Neuronal stem cell (in vitro differentiated cells): Measurements from ENCODE around the gene AGTPBP1.

Experiments used
- DNase-seq: peaks from one replicate; pipeline ENCODE4 v3.0.0-alpha.2; 2013; ENCODE audit warnings: low spot score
- H2AFZ ChIP-seq: one replicate; pipeline ENCODE4 v1.6.1; 2013; ENCODE audit warnings: mild to moderate bottlenecking, low read length, inconsistent platforms
- H2AK5ac ChIP-seq: 2 replicates; pipeline ENCODE4 v1.6.1; 2013; ENCODE audit warnings: low read depth, mild to moderate bottlenecking, inconsistent platforms, low read length, moderate library complexity, mixed read lengths
- H2BK120ac ChIP-seq: 2 replicates; pipeline ENCODE4 v1.6.1; 2013; ENCODE audit warnings: low read depth, mild to moderate bottlenecking, inconsistent platforms, low read length, moderate library complexity, mixed read lengths
- H2BK12ac ChIP-seq: one replicate; pipeline ENCODE4 v1.6.1; 2013; ENCODE audit warnings: low read length, inconsistent platforms
- H2BK15ac ChIP-seq: 2 replicates; pipeline ENCODE4 v1.6.1; 2013; ENCODE audit warnings: mild to moderate bottlenecking, low read length, inconsistent platforms, mixed read lengths
- H2BK5ac ChIP-seq: one replicate; pipeline ENCODE4 v1.6.1; 2013; ENCODE audit warnings: inconsistent platforms, mild to moderate bottlenecking, low read length, moderate library complexity
- H3K14ac ChIP-seq: one replicate; pipeline ENCODE4 v1.6.1; 2013; ENCODE audit warnings: low read length, inconsistent platforms
- H3K18ac ChIP-seq: 2 replicates; pipeline ENCODE4 v1.6.1; 2013; ENCODE audit warnings: low read length, inconsistent platforms
- H3K23ac ChIP-seq: 2 replicates; pipeline ENCODE4 v1.6.1; 2013; ENCODE audit warnings: low read depth, mild to moderate bottlenecking, mixed read lengths, low read length, inconsistent platforms; ENCODE audit not compliant: poor library complexity
- H3K27ac ChIP-seq: replicated peaks from 3 replicates; pipeline ENCODE4 v1.5.1; 2013; ENCODE audit warnings: low read length, inconsistent platforms
- H3K27me3 ChIP-seq, 3 experiments: 2 replicates each; pipeline ENCODE4 v1.6.1; 2013; ENCODE audit warnings: low read length in 3 of 3, mild to moderate bottlenecking in 2 of 3, inconsistent platforms in 1 of 3, low read depth in 1 of 3, mixed read lengths in 1 of 3, moderate library complexity in 1 of 3; ENCODE audit not compliant: control insufficient read depth in 3 of 3, insufficient read depth in 3 of 3
- H3K36me3 ChIP-seq, 2 donors: replicated peaks in 1 of 2; 2 replicates each; pipeline ENCODE4 v1.6.1; 2013; ENCODE audit warnings: low read length in 2 of 2; ENCODE audit not compliant: control insufficient read depth in 2 of 2, insufficient read depth in 2 of 2
- H3K4ac ChIP-seq: 2 replicates; pipeline ENCODE4 v1.6.1; 2013; ENCODE audit warnings: inconsistent platforms, mild to moderate bottlenecking, low read length, moderate library complexity
- H3K4me1 ChIP-seq, 2 donors: 1 replicate in 1 of 2; 2 replicates in 1 of 2; pipeline ENCODE4 v1.6.1; 2013; ENCODE audit warnings: low read length in 2 of 2, low read depth in 1 of 2; ENCODE audit not compliant: control insufficient read depth in 2 of 2, insufficient read depth in 1 of 2
- H3K4me2 ChIP-seq: one replicate; pipeline ENCODE4 v1.6.1; 2013; ENCODE audit warnings: mild to moderate bottlenecking, low read length, inconsistent platforms; ENCODE audit not compliant: insufficient read depth, poor library complexity, severe bottlenecking
- H3K4me3 ChIP-seq, 2 donors: 2 replicates each; pipeline ENCODE4 v1.5.1; 2013; ENCODE audit warnings: low read length in 2 of 2, mild to moderate bottlenecking in 2 of 2, inconsistent platforms in 1 of 2, moderate library complexity in 1 of 2
- H3K79me1 ChIP-seq: one replicate; pipeline ENCODE4 v1.6.1; 2013; ENCODE audit warnings: low read depth, mild to moderate bottlenecking, inconsistent platforms, low read length, moderate library complexity
- H3K9ac ChIP-seq: one replicate; pipeline ENCODE4 v1.6.1; 2013; ENCODE audit warnings: mild to moderate bottlenecking, low read depth, low read length, inconsistent platforms; ENCODE audit not compliant: poor library complexity
- H3K9me3 ChIP-seq, 2 donors: replicated peaks in 1 of 2; 2 replicates each; pipeline versions ENCODE3 to v1.6.1; 2013; ENCODE audit warnings: low read length in 2 of 2, mild to moderate bottlenecking in 2 of 2, inconsistent platforms in 1 of 2, low read depth in 1 of 2, mixed read lengths in 1 of 2, moderate library complexity in 1 of 2; ENCODE audit not compliant: control insufficient read depth in 2 of 2, insufficient read depth in 1 of 2
- H4K8ac ChIP-seq: one replicate; pipeline ENCODE4 v1.6.1; 2013; ENCODE audit warnings: low read depth, mild to moderate bottlenecking, inconsistent platforms, low read length, moderate library complexity
- H4K91ac ChIP-seq: one replicate; pipeline ENCODE4 v1.6.1; 2013; ENCODE audit warnings: low read length, low read depth, mild to moderate bottlenecking, inconsistent platforms; ENCODE audit not compliant: poor library complexity
- WGBS, 2 donors: extraction: QIAGEN DNeasy Blood & Tissue Kit; methylation state at CpG; one replicate each; pipeline ENCODE4 v1.1.7; 2013; ENCODE audit warnings: missing lambda C conversion rate in 2 of 2, mixed read lengths in 1 of 2; ENCODE audit not compliant: insufficient read length in 2 of 2, insufficient replicate concordance in 1 of 2; ENCODE audit errors: extremely low coverage in 2 of 2; 5-methylcytosine and 5-hydroxymethylcytosine counted together

AGTPBP1 gene

DNA sequence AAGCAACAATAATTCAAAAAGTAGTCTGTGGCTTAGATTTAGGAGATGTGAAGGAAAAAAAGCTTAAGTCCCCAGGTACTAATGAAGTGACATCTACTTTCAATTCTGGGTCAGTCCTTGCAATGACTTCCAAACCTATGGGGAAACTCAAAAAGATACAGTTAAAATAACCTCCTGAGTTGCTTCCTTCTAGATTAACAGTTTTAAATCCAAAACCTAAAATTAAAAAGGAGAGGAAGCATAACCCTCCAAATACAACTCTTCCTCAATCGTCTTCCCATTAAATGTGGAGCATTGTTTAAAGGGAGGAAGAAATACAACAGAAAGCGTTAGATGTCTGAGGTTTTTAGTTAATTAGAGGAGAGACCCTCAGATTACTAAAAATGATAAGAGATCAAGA lies 75.7 kb downstream of the AGTPBP1 start:
- WGBS, 2 donors, result no CpG with 5 or more reads among the region's 2 CpGs
- no peak overlapping the region for H3K4me2 ChIP-seq
- H2BK15ac ChIP-seq, result no peak overlapping the region
- no peak overlapping the region for H3K23ac ChIP-seq
- no peak overlapping the region for H3K18ac ChIP-seq
- H3K36me3 ChIP-seq, result peaks cover 2 to 68% of the 10 kb centered on the region in 2 donors
- no peak overlapping the region for H3K9ac ChIP-seq
- H4K8ac ChIP-seq, result no peak overlapping the region
- no peaks in the 10 kb centered on the region for H3K4me1 ChIP-seq
- H2AFZ ChIP-seq, result no peak overlapping the region
- H3K27ac ChIP-seq, result no peak overlapping the region
- H3K9me3 ChIP-seq, result no peaks in the 10 kb centered on the region
- no peaks in the 10 kb centered on the region for H3K79me1 ChIP-seq
- H2AK5ac ChIP-seq, result no peak overlapping the region
- no peak for DNase-seq
- H2BK5ac ChIP-seq, result no peak overlapping the region
- no peak overlapping the region for H3K4ac ChIP-seq
- H4K91ac ChIP-seq, result no peak overlapping the region
- H3K14ac ChIP-seq, result no peak overlapping the region
- no peak overlapping the region for H3K4me3 ChIP-seq
- no peak overlapping the region for H2BK12ac ChIP-seq
- H3K27me3 ChIP-seq, result no peaks in the 10 kb centered on the region
- no peak overlapping the region for H2BK120ac ChIP-seq

- H3K9ac ChIP-seq, result no peak overlapping the region
- H3K4ac ChIP-seq, result no peak overlapping the region
- no peak overlapping the region for H3K27ac ChIP-seq
- H3K79me1 ChIP-seq, result no peaks in the 10 kb centered on the region
- DNase-seq, result no peak
- no peak overlapping the region for H4K8ac ChIP-seq
- H2AFZ ChIP-seq, result no peak overlapping the region
- no peak overlapping the region for H3K14ac ChIP-seq
- no peak overlapping the region for H2BK12ac ChIP-seq
- H3K4me3 ChIP-seq, result no peak overlapping the region
- no CpG with 5 or more reads among the region's 1 CpG for whole genome bisulfite sequencing, 2 donors
- no peak overlapping the region for H4K91ac ChIP-seq
- no peak overlapping the region for H2BK15ac ChIP-seq
- no peak overlapping the region for H2BK5ac ChIP-seq
- H2BK120ac ChIP-seq, result no peak overlapping the region
- H3K27me3 ChIP-seq, result no peaks in the 10 kb centered on the region
- H3K4me1 ChIP-seq, result no peaks in the 10 kb centered on the region
- no peak overlapping the region for H3K23ac ChIP-seq
- H2AK5ac ChIP-seq, result no peak overlapping the region
- no peaks in the 10 kb centered on the region for H3K9me3 ChIP-seq
- H3K36me3 ChIP-seq, result peaks cover 2 to 37% of the 10 kb centered on the region in 2 donors
- no peak overlapping the region for H3K4me2 ChIP-seq
- no peak overlapping the region for H3K18ac ChIP-seq
Observed at GRCh38 chr9:85662573-85662972, 79.2 kb downstream of the AGTPBP1 start.

DNA sequence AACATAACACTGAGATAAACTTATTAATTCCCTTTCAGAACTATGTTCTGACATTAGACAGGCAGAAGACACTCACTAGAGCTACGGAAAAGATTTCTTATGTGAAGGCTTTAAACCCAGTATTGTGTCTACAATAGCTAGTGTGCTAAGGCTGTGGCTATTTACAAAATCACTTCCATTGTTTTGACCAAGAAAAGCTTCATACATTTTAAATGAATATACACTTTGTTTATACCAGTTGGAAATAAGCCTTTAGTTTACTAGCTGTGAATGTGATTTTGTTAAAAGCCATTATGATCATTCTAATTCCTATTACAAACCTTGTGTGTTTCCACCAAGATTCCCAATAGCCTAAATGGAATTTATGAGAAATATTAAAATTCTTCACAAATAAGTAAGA lies 83.0 kb downstream of the AGTPBP1 start:
- Histone ChIP-seq H3K9ac (no peak overlapping the region), H2BK120ac (no peak overlapping the region), H3K36me3 (peaks cover 2 to 29% of the 10 kb centered on the region in 2 donors), H4K8ac (no peak overlapping the region), H3K4me2 (no peak overlapping the region), H2BK12ac (no peak overlapping the region), H4K91ac (no peak overlapping the region), H2BK5ac (no peak overlapping the region), H3K14ac (no peak overlapping the region), H3K4me1 (no peaks in the 10 kb centered on the region), H3K27ac (no peak overlapping the region), H2AFZ (no peak overlapping the region), H3K18ac (no peak overlapping the region), H3K4ac (no peak overlapping the region), H2AK5ac (no peak overlapping the region), H3K4me3 (no peak overlapping the region), H3K27me3 (no peaks in the 10 kb centered on the region), H3K79me1 (no peaks in the 10 kb centered on the region), H2BK15ac (no peak overlapping the region), H3K23ac (no peak overlapping the region), H3K9me3 (no peaks in the 10 kb centered on the region)
- no CpG with 5 or more reads among the region's 1 CpG for WGBS, 2 donors
- no peak for DNase-seq

- Histone ChIP-seq H3K9me3 (no peaks in the 10 kb centered on the region), H2AK5ac (no peak overlapping the region), H2BK15ac (no peak overlapping the region), H3K4me3 (no peak overlapping the region), H3K4me2 (no peak overlapping the region), H3K79me1 (no peaks in the 10 kb centered on the region), H3K9ac (no peak overlapping the region), H3K23ac (no peak overlapping the region), H3K27me3 (no peaks in the 10 kb centered on the region), H2BK120ac (no peak overlapping the region), H3K27ac (no peak overlapping the region), H3K18ac (no peak overlapping the region), H2BK5ac (no peak overlapping the region), H2BK12ac (no peak overlapping the region), H3K36me3 (peaks cover 0 to 68% of the 10 kb centered on the region in 2 donors), H3K4me1 (no peaks in the 10 kb centered on the region), H4K8ac (no peak overlapping the region), H4K91ac (no peak overlapping the region), H3K14ac (no peak overlapping the region), H2AFZ (no peak overlapping the region), H3K4ac (no peak overlapping the region)
- no CpG with 5 or more reads among the region's 4 CpGs for WGBS, 2 donors
- no peak for DNase-seq
Observed at GRCh38 chr9:85653153-85653552, 88.6 kb downstream of the AGTPBP1 start.
